GM12878 (cell line): ENCODE data around the gene ABCA4.

Experiments
- BMI1 ChIP-seq: fragments of 450-650 bp; IDR thresholded peaks from 2 replicates; pipeline ENCODE4 v1.6.1; 2016; ENCODE audit warnings: mild to moderate bottlenecking, moderate library complexity, borderline replicate concordance
- CTCF ChIP-seq, 3 experiments: IDR thresholded peaks in 2 of 3; conservative IDR thresholded peaks in 1 of 3; 2 replicates each; pipeline ENCODE4 v1.5.1; 2011; ENCODE audit warnings: low read depth in 3 of 3, low read length in 3 of 3, mild to moderate bottlenecking in 3 of 3, control low read depth in 2 of 3, moderate library complexity in 2 of 3, inconsistent platforms in 1 of 3, mixed read lengths in 1 of 3; ENCODE audit not compliant: control insufficient read depth in 2 of 3, insufficient read depth in 1 of 3; ENCODE audit errors: extremely low read depth in 1 of 3
- POLR2AphosphoS5 ChIP-seq: IDR thresholded peaks from 2 replicates; pipeline ENCODE4 v1.6.1; 2011; ENCODE audit warnings: mild to moderate bottlenecking, low read length, inconsistent platforms
- SIX5 ChIP-seq: IDR thresholded peaks from 2 replicates; pipeline ENCODE4 v1.6.1; 2011; ENCODE audit warnings: mild to moderate bottlenecking, low read depth, low read length, moderate library complexity; ENCODE audit not compliant: severe bottlenecking
- ZNF622 ChIP-seq: fragments of 450-650 bp; IDR thresholded peaks from 2 replicates; pipeline ENCODE4 v1.6.1; 2017; ENCODE audit warnings: mild to moderate bottlenecking, inconsistent platforms

DNA sequence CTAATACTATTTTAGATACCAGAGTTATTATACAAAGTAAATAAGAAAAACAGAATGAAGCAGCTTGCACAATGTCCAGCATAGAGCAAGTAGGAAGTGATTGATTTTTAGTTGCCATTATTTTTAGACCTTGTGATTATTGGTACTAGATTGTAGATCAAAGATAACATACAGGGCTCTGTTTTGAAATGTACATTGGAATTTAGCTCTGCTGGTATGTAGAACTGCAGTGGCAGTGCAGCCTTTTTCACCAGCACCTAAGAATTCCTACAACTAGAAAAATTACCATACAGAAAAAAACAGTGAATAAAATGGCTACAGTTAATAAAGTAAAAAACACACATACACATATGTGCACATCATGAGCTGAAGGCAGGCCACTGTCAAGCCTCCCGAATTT lies 32.2 kb upstream of the ABCA4 start:
- TF ChIP-seq CTCF (IDR thresholded peaks at IDR 0.05 in 2 of 3, conservative IDR thresholded peaks at IDR 0.05 in 1 of 3; ENCODE audit: control insufficient read depth in 2 of 3, extremely low read depth in 1 of 3, insufficient read depth in 1 of 3, low read depth in 3 of 3, low read length in 3 of 3) (no peak), ZNF622 (no peak), SIX5 (no peak), POLR2AphosphoS5 (no peak), BMI1 (no peak)
